Ammon's horn (tissue), 1 donor: ENCODE measurements around the gene LCN1.
"Not testable (repeated sequence)": the region's sequence is repeated elsewhere in the genome, so short reads cannot be mapped to it uniquely, and the experiment has no call there.

Experiments
- DNase-seq: peaks from one replicate; pipeline ENCODE4 v3.0.0-alpha.2; 2016; ENCODE audit warnings: low spot score

LCN1 gene

GRCh38 chr9:135547756-135548736, 26.8 kb downstream of the LCN1 start:
- no peak for DNase-seq

DNA sequence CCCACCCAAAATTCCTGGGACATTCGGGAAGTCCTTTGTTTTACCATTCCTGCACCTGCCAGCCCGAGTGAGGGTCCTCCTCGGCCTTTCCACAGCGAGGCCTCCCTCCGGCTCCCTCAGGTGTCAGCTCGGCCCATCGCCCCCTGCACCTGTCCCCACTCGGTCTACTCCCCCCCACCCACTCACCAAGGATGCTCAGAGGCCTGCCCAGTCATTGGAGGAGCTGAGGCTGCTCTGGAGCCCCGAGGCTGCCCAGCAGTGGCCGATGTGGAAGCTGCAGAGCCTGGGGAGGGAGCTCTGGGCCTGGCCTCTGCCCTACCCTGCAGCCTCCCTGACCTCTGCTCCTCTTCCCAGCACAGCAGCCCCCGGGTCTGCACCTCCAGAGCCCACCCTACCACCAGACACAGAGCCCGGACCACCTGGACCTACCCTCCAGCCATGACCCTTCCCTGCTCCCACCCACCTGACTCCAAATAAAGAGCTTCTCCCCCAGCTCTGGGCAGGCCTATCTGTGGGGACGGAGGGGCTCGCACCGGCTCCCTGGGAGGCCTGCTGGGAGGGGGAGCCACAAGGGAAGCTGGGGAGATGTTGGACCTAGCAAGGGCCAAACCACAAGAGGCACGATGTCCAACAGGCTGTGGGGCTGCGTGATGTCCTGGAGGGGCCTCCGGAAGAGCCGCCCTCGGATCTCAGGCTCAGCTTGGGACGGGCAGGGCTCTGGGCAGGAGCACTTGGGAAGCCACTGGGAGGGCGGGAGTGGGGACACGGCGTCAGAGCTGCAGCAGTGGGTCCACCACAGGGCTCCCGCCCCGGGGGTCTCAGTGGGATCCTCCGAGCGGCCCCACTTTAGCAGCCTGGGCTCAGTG, 28.5 kb downstream of the LCN1 start:
- not testable (repeated sequence) for DNase-seq

DNA sequence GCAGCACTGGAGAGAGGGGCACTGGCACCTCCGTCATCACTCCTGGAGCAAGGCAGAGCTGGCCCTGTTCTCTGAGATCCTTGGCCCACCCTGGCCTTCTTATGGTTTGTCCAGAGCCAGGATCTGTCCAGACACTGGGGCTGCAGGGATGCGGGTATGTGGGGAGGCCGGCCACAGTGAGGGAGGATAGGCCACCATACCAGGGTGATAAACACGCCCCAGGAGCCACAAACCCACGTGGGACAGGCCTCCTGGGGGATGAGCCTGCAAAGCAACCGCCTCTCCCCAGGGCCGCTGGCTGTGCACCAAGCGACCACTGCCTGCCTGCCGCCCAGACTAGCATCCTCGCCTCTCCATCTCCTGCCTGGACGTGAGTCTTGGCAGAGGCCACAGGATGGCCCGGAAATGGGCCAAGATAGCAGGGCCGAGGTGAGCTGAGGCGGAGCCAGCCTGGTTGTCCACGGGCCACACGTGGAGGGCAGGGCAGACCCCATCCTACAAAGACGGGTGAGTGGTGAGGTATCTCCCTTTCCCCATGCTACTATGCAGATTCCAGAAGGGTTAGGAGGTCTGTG, 29.2 kb downstream of the LCN1 start:
- no peak for DNase-seq

- DNase-seq: no peak
Observed at GRCh38 chr9:135551031-135551430, 29.8 kb downstream of the LCN1 start.

DNA sequence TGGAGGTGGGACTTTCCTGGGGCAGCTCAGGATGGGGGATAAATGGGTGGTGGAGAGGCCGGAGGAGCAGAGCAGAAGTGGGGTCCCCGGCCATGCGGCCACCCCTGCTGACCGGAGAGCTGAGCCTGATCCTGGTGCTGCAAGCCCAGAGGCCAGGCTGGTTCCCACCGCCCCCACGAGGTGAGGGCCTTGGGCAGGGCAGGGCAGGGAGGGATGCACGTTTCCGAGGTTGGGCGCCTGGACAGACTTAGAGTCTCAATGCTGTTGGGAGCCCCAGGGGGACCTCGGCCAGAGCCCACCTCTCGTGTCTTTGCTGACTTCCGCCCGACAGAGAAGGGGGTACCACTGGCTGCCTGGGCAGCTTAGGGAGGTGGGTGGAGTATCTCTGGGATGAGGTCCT, 30.2 kb downstream of the LCN1 start:
- no peak for DNase-seq

GRCh38 chr9:135552021-135552697, 30.9 kb downstream of the LCN1 start:
- DNase-seq: no peak

DNA sequence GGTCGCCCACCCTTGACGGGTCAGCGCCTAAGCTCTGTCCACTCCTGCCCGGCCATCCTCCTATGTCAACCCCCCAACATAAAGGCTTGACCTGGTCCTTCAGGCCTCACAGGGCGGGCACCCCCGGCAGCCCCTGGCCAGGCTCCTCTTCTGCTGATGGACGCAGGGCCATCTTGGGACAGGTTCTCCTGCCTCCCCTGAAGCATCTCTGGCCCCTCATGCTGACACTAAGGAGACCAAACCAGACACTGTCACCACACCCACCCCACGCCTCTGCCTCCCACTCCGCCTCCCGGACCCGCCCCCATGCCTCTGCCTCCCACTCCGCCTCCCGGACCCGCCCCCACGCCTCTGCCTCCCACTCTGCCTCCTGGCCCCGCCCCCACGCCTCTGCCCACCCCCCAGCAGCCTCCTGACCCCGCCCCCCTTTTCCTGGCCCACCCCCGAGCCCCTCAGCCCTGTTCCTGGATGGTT, 31.5 kb downstream of the LCN1 start:
- no peak for DNase-seq

DNA sequence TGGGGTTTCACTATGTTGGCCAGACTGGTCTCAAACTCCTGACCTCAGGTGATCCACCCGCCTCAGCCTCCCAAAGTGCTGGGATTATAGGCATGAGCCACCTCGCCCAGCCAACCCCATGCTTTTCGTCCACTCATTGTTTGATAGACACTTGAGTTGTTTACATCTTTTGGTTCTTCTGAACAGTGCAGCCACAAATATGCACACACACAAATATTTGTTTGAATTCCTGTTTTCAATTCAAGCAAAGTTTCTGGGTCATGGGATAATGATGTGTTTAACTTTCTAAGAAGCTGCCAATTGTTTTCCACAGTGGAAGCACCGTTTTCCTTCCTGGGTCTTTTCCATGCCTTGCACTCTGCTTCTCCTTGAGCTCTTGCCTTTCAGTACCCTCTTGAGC, 33.5 kb downstream of the LCN1 start:
- no peak for DNase-seq

- DNase-seq: no peak
Observed at GRCh38 chr9:135555203-135555602, 34.0 kb downstream of the LCN1 start.

- no peak for DNase-seq
Observed at GRCh38 chr9:135555910-135556309, 34.7 kb downstream of the LCN1 start.

GRCh38 chr9:135559606-135560005, 38.4 kb downstream of the LCN1 start:
- no peak for DNase-seq

DNA sequence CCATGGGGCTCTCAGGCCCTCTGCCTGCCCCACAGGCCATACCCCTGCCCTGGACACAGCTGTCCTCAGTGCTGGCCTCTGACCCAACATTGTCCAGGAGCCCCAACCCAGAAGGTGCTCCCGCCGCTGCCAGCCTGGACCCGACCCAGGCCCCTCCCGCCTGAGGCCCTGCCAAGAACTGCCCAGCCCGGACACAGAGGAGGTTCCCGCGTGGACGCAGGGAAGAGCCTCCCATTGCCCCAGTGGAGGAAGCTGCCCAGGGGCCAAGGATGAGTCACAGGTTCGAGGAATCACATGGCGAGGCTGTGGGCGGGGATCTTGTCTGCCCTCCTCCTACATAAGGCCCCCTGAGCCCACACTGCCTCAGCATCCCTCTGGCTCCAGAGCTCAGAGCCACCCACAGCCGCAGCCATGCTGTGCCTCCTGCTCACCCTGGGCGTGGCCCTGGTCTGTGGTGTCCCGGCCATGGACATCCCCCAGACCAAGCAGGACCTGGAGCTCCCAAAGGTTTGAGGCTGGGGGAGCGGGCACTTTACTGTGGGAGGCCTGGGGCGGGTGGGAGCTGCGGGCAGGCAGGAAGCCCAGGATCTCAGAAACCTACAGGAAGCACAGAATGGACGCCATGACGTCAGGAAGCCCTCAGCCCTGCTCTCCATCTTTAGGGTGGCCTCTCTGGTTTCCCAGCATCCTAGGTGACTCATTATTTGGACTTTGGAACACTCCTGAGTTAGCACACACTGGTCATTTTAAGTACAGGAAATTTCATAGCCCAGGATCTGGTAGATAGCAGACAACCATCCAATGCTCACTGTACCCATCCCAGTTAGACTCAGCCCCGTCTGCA, 40.4 kb downstream of the LCN1 start, which contains the start of gene PAEP:
Gene PAEP (plus strand): TSS at position 366 of the 844 bp plus-strand sequence.
- DNase-seq: no peak

- DNase-seq: no peak
Observed at GRCh38 chr9:135562235-135562745, 41.0 kb downstream of the LCN1 start.

DNA sequence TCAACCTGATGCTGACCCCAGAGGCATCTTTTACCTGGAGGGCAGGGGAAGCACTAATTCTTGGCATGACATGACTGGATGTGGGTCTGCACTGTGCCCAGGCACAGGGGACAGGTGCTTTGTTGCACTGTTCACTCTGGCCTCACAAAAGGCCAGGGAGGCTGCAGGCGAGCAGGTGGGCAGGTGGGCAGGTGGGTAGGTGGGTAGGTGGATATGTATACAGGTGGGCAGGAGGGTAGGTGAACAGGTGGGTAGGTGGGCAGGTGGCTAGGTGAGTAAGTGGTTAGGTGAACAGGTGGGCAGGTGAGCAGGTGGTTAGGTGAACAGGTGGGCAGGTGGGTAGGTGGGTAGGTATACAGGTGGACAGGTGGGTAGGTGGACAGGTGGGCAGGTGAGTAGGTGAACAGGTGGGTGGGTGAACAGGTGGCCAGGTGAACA, 41.8 kb downstream of the LCN1 start:
- DNase-seq: no peak

- DNase-seq: no peak
Observed at GRCh38 chr9:135563858-135564257, 42.6 kb downstream of the LCN1 start.

GRCh38 chr9:135565141-135565628, 43.9 kb downstream of the LCN1 start:
- DNase-seq: no peak

DNA sequence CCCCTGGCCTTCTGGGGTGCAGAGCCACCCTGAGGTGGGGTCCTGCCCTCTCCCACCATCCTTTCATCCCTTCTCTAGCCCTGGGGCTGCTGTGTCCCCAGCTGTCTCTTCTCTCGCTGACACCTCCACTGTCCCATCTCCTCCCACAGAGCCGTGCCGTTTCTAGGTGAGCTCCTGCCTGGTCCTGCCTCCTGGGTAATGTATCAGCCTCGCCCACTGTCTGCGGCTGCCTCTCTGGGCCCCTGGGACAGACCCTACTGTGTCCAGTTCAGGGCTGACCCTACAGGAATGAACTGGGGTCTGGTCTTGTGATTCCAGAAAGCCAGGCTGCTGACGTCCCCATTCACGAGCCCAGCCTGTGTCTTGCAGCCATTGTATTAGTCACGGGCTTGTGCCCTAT, 44.4 kb downstream of the LCN1 start:
- DNase-seq: no peak

GRCh38 chr9:135566552-135566951, 45.3 kb downstream of the LCN1 start:
- DNase-seq: no peak

GRCh38 chr9:135567311-135567710, 46.1 kb downstream of the LCN1 start:
- DNase-seq: no peak

- DNase-seq: no peak
Observed at GRCh38 chr9:135568026-135568425, 46.8 kb downstream of the LCN1 start.
